HUES48 (cell line): ENCODE measurements around the gene CCNG1.
"Not testable (repeated sequence)": the region's sequence is repeated elsewhere in the genome, so short reads cannot be mapped to it uniquely, and the experiment has no call there.

Experiments
- H3K27ac ChIP-seq: one replicate; pipeline ENCODE4 v1.7.0; 2013; ENCODE audit warnings: low read depth, low read length, inconsistent platforms
- H3K27me3 ChIP-seq: 2 replicates; pipeline ENCODE4 v1.6.1; 2013; ENCODE audit warnings: mild to moderate bottlenecking, low read length; ENCODE audit not compliant: control insufficient read depth, insufficient read depth
- H3K36me3 ChIP-seq: 2 replicates; pipeline ENCODE4 v1.6.1; 2013; ENCODE audit warnings: low read length; ENCODE audit not compliant: control insufficient read depth, insufficient read depth
- H3K4me1 ChIP-seq: 2 replicates; pipeline ENCODE4 v1.6.1; 2013; ENCODE audit warnings: mild to moderate bottlenecking, low read length; ENCODE audit not compliant: control insufficient read depth, insufficient read depth
- H3K4me3 ChIP-seq: 2 replicates; pipeline ENCODE4 v1.5.1; 2013; ENCODE audit warnings: mild to moderate bottlenecking, low read depth, low read length
- H3K9ac ChIP-seq: 2 replicates; pipeline ENCODE4 v1.6.1; 2013; ENCODE audit warnings: mild to moderate bottlenecking, low read depth, low read length, moderate library complexity
- H3K9me3 ChIP-seq: 2 replicates; pipeline ENCODE4 v1.6.1; 2013; ENCODE audit warnings: low read length; ENCODE audit not compliant: control insufficient read depth, insufficient read depth

CCNG1 gene

DNA sequence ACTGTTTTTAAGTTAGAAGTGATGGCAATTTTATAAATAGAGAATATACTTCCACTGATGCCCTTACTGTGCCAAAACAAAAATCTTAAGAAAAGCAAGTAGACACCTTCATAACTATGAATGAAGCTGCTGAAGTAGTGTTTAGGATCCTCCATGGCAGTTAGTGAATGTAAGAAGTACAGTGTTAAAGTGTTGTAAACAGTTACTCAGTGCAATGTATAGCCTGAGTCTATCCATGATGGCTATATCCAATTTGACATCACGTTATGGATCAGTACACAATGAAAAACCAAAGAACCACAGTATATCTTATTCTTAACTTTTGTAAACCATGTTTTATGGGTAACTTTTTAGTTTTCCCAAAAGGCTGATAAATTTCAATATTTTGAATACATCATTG lies 7.1 kb downstream of the CCNG1 start:
- Histone ChIP-seq H3K9me3 (no peaks in the 10 kb centered on the region), H3K36me3 (peaks cover 98% of the 10 kb centered on the region), H3K4me3 (no peak overlapping the region), H3K9ac (no peak overlapping the region), H3K27me3 (no peaks in the 10 kb centered on the region), H3K4me1 (0 out of 2 replicates have a peak, but pooled peaks cover 5% of the 10 kb centered on the region), H3K27ac (no peak overlapping the region)

DNA sequence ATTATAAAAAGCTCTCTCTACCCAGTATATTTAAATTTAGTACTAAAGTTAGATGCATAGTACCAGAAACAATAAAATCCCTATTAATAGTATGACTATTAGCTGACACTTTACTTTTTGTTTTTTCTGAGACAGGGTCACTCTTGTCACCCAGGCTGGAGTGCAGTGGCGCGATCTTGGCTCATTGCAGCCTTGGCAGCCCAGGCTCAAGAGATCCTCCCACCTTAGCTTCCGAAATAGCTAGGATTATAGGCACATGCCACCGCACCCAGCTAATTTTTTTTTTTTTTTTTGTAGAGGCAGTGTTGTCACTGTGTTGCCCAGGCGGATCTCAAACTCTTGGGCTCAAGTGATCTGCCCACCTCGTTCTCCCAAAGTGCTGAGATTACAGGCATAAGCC lies 8.0 kb downstream of the CCNG1 start:
- Histone ChIP-seq H3K27me3 (no peaks in the 10 kb centered on the region), H3K4me3 (no peak overlapping the region), H3K9ac (no peak overlapping the region), H3K27ac (no peak overlapping the region), H3K9me3 (no peaks in the 10 kb centered on the region), H3K36me3 (peaks cover 93% of the 10 kb centered on the region), H3K4me1 (no peaks in the 10 kb centered on the region)

- no peaks in the 10 kb centered on the region for H3K4me1 ChIP-seq
- no peaks in the 10 kb centered on the region for H3K27me3 ChIP-seq
- no peak overlapping the region for H3K4me3 ChIP-seq
- H3K36me3 ChIP-seq: peaks cover 87% of the 10 kb centered on the region
- H3K9me3 ChIP-seq: no peaks in the 10 kb centered on the region
- no peak overlapping the region for H3K27ac ChIP-seq
- no peak overlapping the region for H3K9ac ChIP-seq
Observed at GRCh38 chr5:163447191-163447590, 9.8 kb downstream of the CCNG1 start.

GRCh38 chr5:163447875-163448274 lies 10.5 kb downstream of the CCNG1 start:
- H3K27ac ChIP-seq: no peak overlapping the region
- no peak overlapping the region for H3K9ac ChIP-seq
- H3K9me3 ChIP-seq: no peaks in the 10 kb centered on the region
- no peaks in the 10 kb centered on the region for H3K27me3 ChIP-seq
- H3K4me1 ChIP-seq: no peaks in the 10 kb centered on the region
- no peak overlapping the region for H3K4me3 ChIP-seq
- peaks cover 87% of the 10 kb centered on the region for H3K36me3 ChIP-seq

GRCh38 chr5:163448491-163448890 lies 11.1 kb downstream of the CCNG1 start:
- Histone ChIP-seq H3K27ac (peak overlapping the region; percentile 15), H3K9ac (no peak overlapping the region), H3K9me3 (no peaks in the 10 kb centered on the region), H3K4me1 (no peaks in the 10 kb centered on the region), H3K4me3 (no peak overlapping the region), H3K27me3 (no peaks in the 10 kb centered on the region), H3K36me3 (peaks cover 88% of the 10 kb centered on the region)

GRCh38 chr5:163451489-163451888 lies 14.1 kb downstream of the CCNG1 start:
- Histone ChIP-seq H3K36me3 (peaks cover 83% of the 10 kb centered on the region), H3K9me3 (no peaks in the 10 kb centered on the region), H3K27ac (peak overlapping the region; percentile 5)

GRCh38 chr5:163453705-163454104 lies 16.3 kb downstream of the CCNG1 start:
- no peak overlapping the region for H3K27ac ChIP-seq
- no peaks in the 10 kb centered on the region for H3K9me3 ChIP-seq
- H3K9ac ChIP-seq: no peak overlapping the region
- H3K4me3 ChIP-seq: no peak overlapping the region
- no peaks in the 10 kb centered on the region for H3K27me3 ChIP-seq
- peaks cover 67% of the 10 kb centered on the region for H3K36me3 ChIP-seq
- H3K4me1 ChIP-seq: no peaks in the 10 kb centered on the region

More at GRCh38 chr5:163451489-163451888, 14.1 kb downstream of the CCNG1 start:
- Histone ChIP-seq H3K9ac (no peak overlapping the region), H3K27me3 (no peaks in the 10 kb centered on the region), H3K4me1 (no peaks in the 10 kb centered on the region), H3K4me3 (no peak overlapping the region)

GRCh38 chr5:163455406-163455805 lies 18.0 kb downstream of the CCNG1 start:
- H3K27ac ChIP-seq, H3K9ac ChIP-seq: not testable (repeated sequence)
- peaks cover 55% of the 10 kb centered on the region for H3K36me3 ChIP-seq

DNA sequence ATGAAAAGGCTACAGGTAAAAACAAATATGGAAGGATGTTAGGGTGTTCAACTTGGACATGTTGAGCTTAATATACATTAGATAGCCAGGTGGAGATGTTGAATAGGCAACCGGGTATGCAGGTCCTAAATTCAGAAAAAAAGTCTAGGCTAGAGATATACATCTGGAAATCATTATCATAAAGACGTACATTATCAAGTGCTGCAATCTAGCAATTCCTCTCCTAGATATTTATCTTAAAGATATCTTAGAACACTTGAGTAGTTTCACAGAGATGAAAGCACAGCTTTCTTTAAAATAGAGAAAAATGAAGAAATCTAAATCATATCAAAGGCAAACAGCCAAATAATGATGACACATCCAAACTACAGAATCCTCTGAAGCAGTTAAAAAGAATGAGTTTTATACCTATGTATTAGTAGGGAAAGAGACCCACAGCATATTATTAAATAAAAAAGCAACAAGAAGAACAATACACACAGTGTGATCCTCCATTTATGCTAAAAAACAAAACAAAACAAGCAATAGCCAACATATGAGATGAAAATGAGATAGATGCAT lies 18.7 kb downstream of the CCNG1 start:
- H3K36me3 ChIP-seq: peaks cover 48% of the 10 kb centered on the region

More at GRCh38 chr5:163455406-163455805, 18.0 kb downstream of the CCNG1 start:
- not testable (repeated sequence) for H3K27me3 ChIP-seq, H3K4me1 ChIP-seq, H3K9me3 ChIP-seq, H3K4me3 ChIP-seq

DNA sequence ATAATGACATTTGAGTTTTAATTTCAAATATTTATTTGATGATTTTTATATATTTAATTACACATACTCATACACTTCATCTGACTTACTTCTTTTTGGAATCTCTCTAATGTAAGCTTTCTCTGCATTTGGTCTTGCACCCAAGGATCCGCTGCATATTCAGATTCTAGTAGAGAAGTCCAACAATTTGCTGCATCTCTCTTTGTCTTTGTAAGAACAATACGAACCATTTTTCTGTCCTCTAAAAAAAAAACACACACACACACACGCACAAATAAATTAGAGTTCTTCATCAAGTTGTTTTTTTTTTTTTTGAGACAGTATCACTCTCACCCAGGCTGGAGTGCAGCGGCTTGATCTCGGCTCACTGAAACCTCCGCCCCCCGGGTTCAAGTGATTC lies 19.4 kb downstream of the CCNG1 start:
- peaks cover 46% of the 10 kb centered on the region for H3K36me3 ChIP-seq
- no peaks in the 10 kb centered on the region for H3K27me3 ChIP-seq
- H3K9ac ChIP-seq: no peak overlapping the region
- no peak overlapping the region for H3K4me3 ChIP-seq
- H3K4me1 ChIP-seq: peaks cover 2% of the 10 kb centered on the region; the same call in 1 of the 2 replicates
- H3K9me3 ChIP-seq: no peaks in the 10 kb centered on the region
- no peak overlapping the region for H3K27ac ChIP-seq

More for the DNA sequence above, 18.7 kb downstream of the CCNG1 start:
- no peaks in the 10 kb centered on the region for H3K9me3 ChIP-seq
- H3K9ac ChIP-seq: no peak overlapping the region
- no peak overlapping the region for H3K4me3 ChIP-seq
- H3K27me3 ChIP-seq: no peaks in the 10 kb centered on the region
- H3K27ac ChIP-seq: no peak overlapping the region
- no peaks in the 10 kb centered on the region for H3K4me1 ChIP-seq

DNA sequence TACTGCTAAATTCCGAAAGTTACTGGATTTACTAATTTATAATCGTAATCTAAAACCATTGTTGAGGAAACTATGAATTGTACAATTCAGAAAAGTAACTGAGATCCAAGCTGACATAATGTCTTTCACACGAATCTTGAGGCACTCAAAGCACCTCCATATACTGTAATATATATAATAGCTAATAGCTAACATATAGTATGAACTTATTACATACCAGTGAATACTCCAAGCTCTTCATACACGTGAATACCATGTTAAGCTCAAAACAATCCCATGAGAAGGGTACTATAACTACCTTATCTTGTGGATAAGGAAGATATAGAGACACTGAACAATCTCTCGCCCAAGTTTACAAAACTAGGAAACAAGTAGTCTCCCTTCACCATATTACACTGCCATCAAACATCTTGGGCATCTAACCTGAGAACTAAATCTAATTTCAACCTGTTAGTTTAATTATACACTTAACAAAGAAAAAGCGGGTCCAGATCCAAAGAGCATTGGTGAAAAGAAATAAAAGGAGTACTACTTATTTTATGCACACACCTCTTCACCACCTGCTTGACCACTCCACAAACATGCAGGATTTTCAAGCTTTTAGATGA lies 21.5 kb downstream of the CCNG1 start:
- Histone ChIP-seq H3K27ac (peak overlapping the region; percentile 100), H3K4me3 (peak overlapping the region; percentile 84)

More for the DNA sequence above, 21.5 kb downstream of the CCNG1 start:
- no peaks in the 10 kb centered on the region for H3K9me3 ChIP-seq
- peaks cover 33% of the 10 kb centered on the region for H3K36me3 ChIP-seq
- H3K4me1 ChIP-seq: peaks cover 6% of the 10 kb centered on the region; the same call in 1 of the 2 replicates
- H3K9ac ChIP-seq: peak overlapping the region; percentile 89
- H3K27me3 ChIP-seq: no peaks in the 10 kb centered on the region
